A549 treated with GW870086 at 1 μM for 4 hours (cell line): ENCODE results near the gene SLC5A7. TPM values are rescaled to one million over a fixed set of nuclear protein-coding genes. Genes with fewer than 3 reads are reported as not detected.

ENCODE experiments used
- total RNA-seq: library from RNA; stranded (reverse); fragments of 200-300 nt; extraction: Qiagen RNA extraction; gene quantifications from 5 replicates; pipeline ENCODE4 v1.2.3, GENCODE V29; 2022; ENCODE audit warnings: low read depth

SLC5A7 gene
- total RNA-seq: not detected in 5 replicates

DNA sequence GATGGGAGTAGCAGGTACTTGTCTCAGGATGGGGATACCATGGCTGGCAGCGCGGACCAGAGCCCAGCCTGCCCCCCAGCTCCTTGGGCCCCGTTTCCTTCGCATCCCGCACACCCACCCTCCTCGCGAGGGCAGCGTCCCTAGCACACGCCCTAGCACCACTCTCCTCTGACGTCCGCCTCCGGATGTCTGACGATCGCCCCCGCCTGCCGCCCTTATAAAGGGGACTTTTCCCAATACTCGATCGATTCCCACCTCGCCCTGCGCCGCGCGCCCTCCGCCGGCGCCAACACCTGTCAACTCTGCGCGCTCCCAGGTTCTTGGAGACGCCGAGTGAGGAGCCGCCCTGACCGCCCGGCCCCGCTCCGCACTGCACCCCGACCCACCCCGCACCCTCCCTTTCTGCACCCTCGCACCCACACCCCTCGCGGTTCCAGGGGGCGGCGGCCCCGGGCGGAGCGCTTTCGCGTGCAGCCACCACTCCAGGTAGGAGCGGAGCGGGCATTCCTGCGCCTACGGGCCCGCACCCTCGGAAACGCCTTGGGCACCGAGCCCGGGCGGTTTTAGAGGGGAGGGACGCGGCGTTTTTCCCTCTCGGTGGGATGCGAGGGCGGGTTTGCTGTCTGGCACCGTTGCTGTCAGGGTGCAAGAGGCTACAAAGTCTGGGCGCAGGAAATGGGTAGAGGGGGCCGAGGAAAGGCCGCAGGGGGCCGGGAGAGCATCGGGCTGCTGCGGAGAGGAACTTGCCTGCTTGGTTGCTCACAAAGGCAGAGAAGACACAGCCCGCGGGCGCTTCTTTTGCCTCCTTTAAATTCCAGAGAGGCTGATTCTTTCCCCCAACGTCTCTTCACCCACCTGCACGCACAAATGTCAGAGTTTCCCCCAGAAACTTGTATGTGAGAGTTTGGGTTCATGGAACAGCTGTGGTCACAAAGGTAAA is at the start of gene SLC5A7:
TSS of gene SLC5A7 (plus strand) at position 247 of the 940 bp plus-strand sequence. CDS start 1,632 bp downstream, outside the sequence.

Other genes starting within 250 kb of the SLC5A7 start
- 0.03 to 0.09 TPM (median 0.06 TPM) in 4 of 5 replicates, not detected in the other for gene RGPD4, start 159.6 kb upstream of the SLC5A7 start, total RNA-seq